GM21390 (cell line): ENCODE data around the gene GPX4.

Experiments used
- ATAC-seq: cut with Tn5 transposase; IDR thresholded peaks from one replicate; pipeline ENCODE4 v1.9.1; 2021; ENCODE audit not compliant: unreplicated experiment

Gene GPX4

GRCh38 chr19:1084024-1084868 lies 19.5 kb upstream of the GPX4 start:
- ATAC-seq: no peak

GRCh38 chr19:1085053-1085658 lies 18.6 kb upstream of the GPX4 start:
- no peak for ATAC-seq

- ATAC-seq: no peak
Measured at GRCh38 chr19:1085676-1086442, 17.9 kb upstream of the GPX4 start.

GRCh38 chr19:1086613-1087012 lies 17.2 kb upstream of the GPX4 start:
- no peak for ATAC-seq

- no peak for ATAC-seq
Measured at GRCh38 chr19:1087813-1088415, 15.9 kb upstream of the GPX4 start.

- no peak for ATAC-seq
Measured at GRCh38 chr19:1088416-1089010, 15.3 kb upstream of the GPX4 start.

- ATAC-seq: no peak
Measured at GRCh38 chr19:1089126-1089771, 14.5 kb upstream of the GPX4 start.

GRCh38 chr19:1089891-1090290 lies 13.9 kb upstream of the GPX4 start:
- ATAC-seq: no peak

- ATAC-seq: no peak
Measured at GRCh38 chr19:1090731-1091543, 12.9 kb upstream of the GPX4 start.

GRCh38 chr19:1091544-1092175 lies 12.1 kb upstream of the GPX4 start:
- ATAC-seq: no peak

- ATAC-seq: no peak
Measured at GRCh38 chr19:1093330-1093729, 10.5 kb upstream of the GPX4 start.

- ATAC-seq: no peak
Measured at GRCh38 chr19:1093811-1094553, 9.8 kb upstream of the GPX4 start.

- no peak for ATAC-seq
Measured at GRCh38 chr19:1094655-1094977, 9.2 kb upstream of the GPX4 start.

GRCh38 chr19:1094978-1095701 lies 8.7 kb upstream of the GPX4 start, which contains the start of gene POLR2E:
POLR2E (minus strand) TSS chr19:1095375; CDS start chr19:1095315, 60 bp downstream.
- ATAC-seq: peak; percentile 70

- no peak for ATAC-seq
Measured at GRCh38 chr19:1097810-1098176, 6.0 kb upstream of the GPX4 start.

- ATAC-seq: no peak
Measured at GRCh38 chr19:1098177-1099051, 5.4 kb upstream of the GPX4 start.

GRCh38 chr19:1101337-1101698 lies 2.5 kb upstream of the GPX4 start:
- ATAC-seq: no peak
